ENCODE data around the gene CMSS1.

CMSS1 gene

DNA sequence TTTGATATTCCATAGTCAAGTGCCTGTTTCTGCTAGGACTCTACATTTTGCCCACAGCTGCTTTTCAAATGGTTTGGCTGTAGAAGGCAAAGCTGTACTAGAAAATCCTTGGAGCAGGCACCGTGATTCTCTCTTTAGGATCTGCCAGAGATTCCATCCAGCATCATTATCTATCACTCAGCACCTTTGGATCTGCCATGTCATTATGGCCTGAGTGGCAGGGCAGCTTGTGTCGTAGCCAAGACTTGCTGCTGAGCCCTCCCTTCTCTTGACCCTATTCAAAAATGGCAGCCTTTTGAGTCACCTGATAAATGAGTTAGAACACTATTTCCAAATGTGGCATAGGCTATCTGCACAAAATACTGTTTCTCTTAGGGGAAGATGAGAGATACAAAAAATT is 8.1 kb upstream of the CMSS1 start:
- TF ChIP-seq SPI1 (IDR thresholded peaks at IDR 0.05; ENCODE audit: borderline replicate concordance, low read depth) (no peak), CTCF (IDR thresholded peaks at IDR 0.05; ENCODE audit: insufficient read depth, low read length) (no peak)
- no peaks in the 10 kb centered on the region for H3K27me3 ChIP-seq (ENCODE audit: insufficient read depth, poor library complexity, severe bottlenecking)
- H3K4me3 ChIP-seq (replicated peaks; ENCODE audit: insufficient read depth, low read length): no peak overlapping the region
- H3K27ac ChIP-seq (replicated peaks): no peak overlapping the region
- no peak for DNase-seq (ENCODE audit: low read depth in 1 of 2, low spot score in 1 of 2)

- no peak for TF ChIP-seq CTCF (IDR thresholded peaks at IDR 0.05; ENCODE audit: insufficient read depth, low read length)
- DNase-seq (ENCODE audit: low read depth in 1 of 2, low spot score in 1 of 2): no peak
- Histone ChIP-seq H3K27ac (replicated peaks) (no peak overlapping the region), H3K27me3 (ENCODE audit: insufficient read depth, poor library complexity, severe bottlenecking) (no peaks in the 10 kb centered on the region), H3K4me3 (replicated peaks; ENCODE audit: insufficient read depth, low read length) (no peak overlapping the region)
Observed at GRCh38 chr3:99810403-99810802, 7.3 kb upstream of the CMSS1 start.

DNA sequence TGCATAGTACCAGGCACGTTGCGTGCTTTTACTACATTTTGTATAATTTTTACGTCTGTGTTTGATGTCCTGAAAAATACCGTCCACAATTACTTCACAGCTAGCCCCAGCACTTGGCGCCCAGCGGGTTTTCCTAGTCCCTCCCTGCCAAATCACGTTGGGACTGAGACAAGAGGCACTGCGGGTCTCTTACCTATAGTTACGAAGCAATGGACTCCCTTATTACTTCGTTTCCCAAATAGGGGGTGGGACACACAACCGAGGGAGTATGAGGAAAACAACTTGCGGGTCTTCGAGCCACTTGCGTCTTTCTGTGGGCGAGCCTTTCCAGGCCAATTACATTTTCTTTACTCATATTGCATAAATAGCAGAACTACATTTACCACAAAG is 620 bp upstream of the CMSS1 start:
- peak in 1 of 2 experiments; percentile 16 for DNase-seq (ENCODE audit: low read depth in 1 of 2, low spot score in 1 of 2)
- TF ChIP-seq GABPA (IDR thresholded peaks at IDR 0.05; ENCODE audit: low read depth) (no peak), POLR2AphosphoS5 (IDR thresholded peaks at IDR 0.05; ENCODE audit: low read depth) (peak; percentile 10; the same call in 1 of the 2 replicates)
- Histone ChIP-seq H3K4me3 (replicated peaks; ENCODE audit: insufficient read depth, low read length) (peak overlapping the region; percentile 86), H3K27ac (replicated peaks) (peak overlapping the region; percentile 97), H3K27me3 (ENCODE audit: insufficient read depth, poor library complexity, severe bottlenecking) (no peaks in the 10 kb centered on the region)

DNA sequence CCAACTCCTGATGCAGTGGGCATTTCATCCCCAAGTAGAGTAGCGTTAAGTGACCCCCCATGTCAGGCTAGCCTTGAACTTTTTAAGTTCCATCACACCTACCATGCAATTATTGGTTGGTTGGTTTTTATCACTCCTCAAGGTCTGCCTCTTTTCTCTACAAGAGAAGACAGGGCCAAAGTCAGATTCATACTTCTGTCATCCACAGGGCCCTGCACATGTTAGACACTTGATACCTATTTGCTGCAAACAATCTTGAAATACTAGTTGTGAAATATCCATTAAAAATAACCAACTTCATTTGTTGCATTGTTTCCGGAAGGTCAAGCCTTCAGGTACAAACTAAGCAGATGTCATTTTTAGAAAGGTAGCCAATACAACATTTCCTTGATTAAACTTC is 1.2 kb downstream of the CMSS1 start:
- Histone ChIP-seq H3K27ac (replicated peaks) (no peak overlapping the region), H3K27me3 (ENCODE audit: insufficient read depth, poor library complexity, severe bottlenecking) (no peaks in the 10 kb centered on the region), H3K4me3 (replicated peaks; ENCODE audit: insufficient read depth, low read length) (peak overlapping the region; percentile 86)
- TF ChIP-seq SPI1 (IDR thresholded peaks at IDR 0.05; ENCODE audit: borderline replicate concordance, low read depth): no peak
- TF ChIP-seq POLR2AphosphoS5 (IDR thresholded peaks at IDR 0.05; ENCODE audit: low read depth): no peak
- TF ChIP-seq CTCF (IDR thresholded peaks at IDR 0.05; ENCODE audit: insufficient read depth, low read length): no peak
- TF ChIP-seq REST (IDR thresholded peaks at IDR 0.05; ENCODE audit: insufficient replicate concordance, low read depth): no peak
- no peak for TF ChIP-seq GABPA (IDR thresholded peaks at IDR 0.05; ENCODE audit: low read depth)
- no peak for DNase-seq (ENCODE audit: low read depth in 1 of 2, low spot score in 1 of 2)

DNA sequence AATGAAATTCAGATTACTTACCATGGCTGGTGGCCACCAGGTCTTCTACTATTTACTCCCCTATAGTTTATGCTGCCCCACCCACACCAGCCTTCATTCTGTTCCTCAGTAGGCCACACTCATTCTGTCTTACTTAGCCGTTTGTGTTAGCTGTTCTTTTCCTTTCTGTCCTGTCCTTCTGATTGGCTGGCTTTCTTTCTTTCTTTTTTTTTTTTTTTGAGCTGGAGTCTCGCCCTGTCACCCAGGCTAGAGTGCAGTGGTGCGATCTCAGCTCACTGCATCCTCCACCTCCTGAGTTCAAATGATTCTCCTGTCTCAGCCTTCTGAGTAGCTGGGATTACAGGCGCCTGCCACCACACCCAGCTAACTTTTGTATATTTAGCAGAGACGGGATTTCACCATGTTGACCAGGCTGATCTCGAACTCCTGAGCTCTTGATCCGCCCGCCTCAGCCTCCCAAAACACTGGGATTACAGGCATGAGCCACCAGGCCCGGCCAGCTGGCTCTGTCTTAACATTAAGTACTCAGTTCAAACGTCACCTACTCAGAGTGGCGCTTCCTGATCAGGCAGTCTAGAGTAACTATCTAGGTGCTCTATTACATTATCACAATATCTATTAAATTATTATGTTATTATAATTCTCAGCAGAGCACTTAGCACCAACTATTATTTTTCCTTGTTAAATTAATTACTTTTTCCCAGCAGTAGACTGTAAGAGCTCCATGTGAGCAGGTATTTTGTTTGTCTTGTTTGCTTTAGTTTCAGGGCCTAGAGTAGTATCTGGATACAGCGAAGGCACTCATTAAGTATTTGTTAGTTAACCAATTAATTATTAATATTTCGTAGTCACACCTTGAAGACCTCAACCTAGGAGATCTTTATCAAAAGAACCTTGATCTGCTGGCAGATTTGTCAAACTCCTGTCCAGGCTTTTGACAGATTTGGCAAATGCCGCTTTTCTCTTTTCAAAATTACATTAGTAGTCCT is 6.4 kb downstream of the CMSS1 start:
- DNase-seq (ENCODE audit: low read depth in 1 of 2, low spot score in 1 of 2): no peak
- no peaks in the 10 kb centered on the region for H3K27me3 ChIP-seq (ENCODE audit: insufficient read depth, poor library complexity, severe bottlenecking)
- no peak overlapping the region for H3K27ac ChIP-seq (replicated peaks)
- no peak overlapping the region for H3K4me3 ChIP-seq (replicated peaks; ENCODE audit: insufficient read depth, low read length)
- no peak for TF ChIP-seq GABPA (IDR thresholded peaks at IDR 0.05; ENCODE audit: low read depth)
- no peak for TF ChIP-seq REST (IDR thresholded peaks at IDR 0.05; ENCODE audit: insufficient replicate concordance, low read depth)
- TF ChIP-seq POLR2AphosphoS5 (IDR thresholded peaks at IDR 0.05; ENCODE audit: low read depth): no peak
- no peak for TF ChIP-seq SPI1 (IDR thresholded peaks at IDR 0.05; ENCODE audit: borderline replicate concordance, low read depth)
- TF ChIP-seq CTCF (IDR thresholded peaks at IDR 0.05; ENCODE audit: insufficient read depth, low read length): no peak
